H1 (cell line): ENCODE data around the gene ANKRD40CL.

ENCODE experiments used
- ATF2 ChIP-seq: IDR thresholded peaks from 2 replicates; pipeline ENCODE4 v1.6.1; 2012; ENCODE audit warnings: low read length, inconsistent platforms
- CEBPB ChIP-seq: IDR thresholded peaks from 2 replicates; pipeline ENCODE4 v1.6.1; 2012; ENCODE audit warnings: low read depth, low read length
- CTCF ChIP-seq, 3 experiments: IDR thresholded peaks; 1 replicate in 2 of 3; 2 replicates in 1 of 3; pipeline versions ENCODE4 v1.5.1 to v1.6.1; 2011; ENCODE audit warnings: low read length in 3 of 3, mild to moderate bottlenecking in 3 of 3, inconsistent platforms in 2 of 3, low read depth in 1 of 3, moderate library complexity in 1 of 3; ENCODE audit not compliant: insufficient read depth in 1 of 3; ENCODE audit errors: control extremely low read depth in 1 of 3
- EZH2 ChIP-seq: fragments of 200-600 bp; sonication (generic); IDR thresholded peaks from 2 replicates; pipeline ENCODE4 v1.7.1; 2012; ENCODE audit warnings: low read depth, mild to moderate bottlenecking, moderate library complexity, low read length, inconsistent platforms; ENCODE audit not compliant: severe bottlenecking
- GABPA ChIP-seq: IDR thresholded peaks from 2 replicates; pipeline ENCODE4 v1.6.1; 2011; ENCODE audit warnings: mild to moderate bottlenecking, low read length, moderate library complexity, borderline replicate concordance; ENCODE audit not compliant: insufficient read depth
- NANOG ChIP-seq: IDR thresholded peaks from 2 replicates; pipeline ENCODE4 v1.6.1; 2011; ENCODE audit warnings: low read length, low read depth, mild to moderate bottlenecking, inconsistent platforms; ENCODE audit not compliant: insufficient read depth, poor library complexity, severe bottlenecking
- POLR2A ChIP-seq, 2 experiments: IDR thresholded peaks; 1 replicate in 1 of 2; 2 replicates in 1 of 2; pipeline ENCODE4 v1.6.1; 2011; ENCODE audit warnings: low read depth in 2 of 2, low read length in 2 of 2, mild to moderate bottlenecking in 2 of 2; ENCODE audit errors: control extremely low read depth in 1 of 2
- POLR2AphosphoS5 ChIP-seq: IDR thresholded peaks from 2 replicates; pipeline ENCODE4 v1.6.1; 2011; ENCODE audit warnings: low read depth, low read length
- RBBP5 ChIP-seq: IDR thresholded peaks from 2 replicates; pipeline ENCODE4 v1.7.1; 2012; ENCODE audit warnings: low read depth, mild to moderate bottlenecking, inconsistent platforms, low read length, moderate library complexity, borderline replicate concordance
- SIN3A ChIP-seq, 2 experiments: IDR thresholded peaks in 1 of 2; conservative IDR thresholded peaks in 1 of 2; 2 replicates each; pipeline ENCODE4 v1.6.1; 2011 to 2012; ENCODE audit warnings: low read length in 2 of 2, improper control_type of control experiment in 1 of 2, low read depth in 1 of 2, mild to moderate bottlenecking in 1 of 2
- SP1 ChIP-seq: IDR thresholded peaks from 2 replicates; pipeline ENCODE4 v1.6.1; 2011; ENCODE audit warnings: low read depth, low read length

GRCh38 chr17:50783905-50784304, 16.6 kb upstream of the ANKRD40CL start:
- TF ChIP-seq POLR2A (IDR thresholded peaks at IDR 0.05; ENCODE audit: control extremely low read depth in 1 of 2, low read depth in 2 of 2, low read length in 2 of 2), result no peak
- no peak for TF ChIP-seq EZH2
- TF ChIP-seq CTCF (IDR thresholded peaks at IDR 0.05; ENCODE audit: control extremely low read depth in 1 of 3, insufficient read depth in 1 of 3, low read depth in 1 of 3, low read length in 3 of 3), result no peak
- no peak for TF ChIP-seq NANOG
- TF ChIP-seq SIN3A (conservative IDR thresholded peaks at IDR 0.05 in 1 of 2, IDR thresholded peaks at IDR 0.05 in 1 of 2; ENCODE audit: low read depth in 1 of 2, low read length in 2 of 2), result no peak
- no peak for TF ChIP-seq POLR2AphosphoS5
- TF ChIP-seq SP1, result no peak
- no peak for TF ChIP-seq ATF2
- TF ChIP-seq GABPA, result no peak
- TF ChIP-seq RBBP5, result no peak
- TF ChIP-seq CEBPB, result no peak
